CD14-positive monocyte (primary cell): ENCODE results near the gene HYOU1. TPM values are rescaled to one million over a fixed set of nuclear protein-coding genes. Genes with fewer than 3 reads are reported as not detected.

Experiments used
- DNase-seq, 3 donors: peaks; one replicate each; pipeline ENCODE4 v3.0.0-alpha.2; 2011 to 2022
- H2AFZ ChIP-seq: 2 replicates; pipeline ENCODE4 v1.6.0; 2012; ENCODE audit warnings: mild to moderate bottlenecking, low read depth, low read length, inconsistent platforms; ENCODE audit not compliant: insufficient read depth, poor library complexity, severe bottlenecking
- H3K27ac ChIP-seq, 2 donors: 1 replicate in 1 of 2; 2 replicates in 1 of 2; pipeline ENCODE4 v1.5.1; 2012 to 2013; ENCODE audit warnings: low read length in 2 of 2, control low read depth in 1 of 2, inconsistent platforms in 1 of 2, low read depth in 1 of 2, mild to moderate bottlenecking in 1 of 2
- H3K27me3 ChIP-seq, 2 donors: one replicate each; pipeline versions ENCODE4 v1.6.0 to v1.6.1; 2011 to 2013; ENCODE audit warnings: low read length in 2 of 2; ENCODE audit not compliant: control insufficient read depth in 2 of 2, insufficient read depth in 2 of 2
- H3K36me3 ChIP-seq, 2 donors: replicated peaks in 1 of 2; 1 replicate in 1 of 2; 2 replicates in 1 of 2; pipeline versions ENCODE4 v1.5.1 to v1.6.1; 2012 to 2013; ENCODE audit warnings: low read length in 2 of 2, control low read depth in 1 of 2, inconsistent platforms in 1 of 2, mild to moderate bottlenecking in 1 of 2; ENCODE audit not compliant: insufficient read depth in 2 of 2, control insufficient read depth in 1 of 2
- H3K4me1 ChIP-seq, 2 donors: 1 replicate in 1 of 2; 2 replicates in 1 of 2; pipeline versions ENCODE4 v1.5.1 to v1.6.1; 2012 to 2013; ENCODE audit warnings: low read length in 2 of 2, control low read depth in 1 of 2, inconsistent platforms in 1 of 2, mild to moderate bottlenecking in 1 of 2, moderate library complexity in 1 of 2; ENCODE audit not compliant: insufficient read depth in 2 of 2, control insufficient read depth in 1 of 2
- H3K4me2 ChIP-seq: replicated peaks from 2 replicates; pipeline ENCODE3; 2012; ENCODE audit warnings: low read length, moderate library complexity, mild to moderate bottlenecking; ENCODE audit not compliant: poor library complexity, severe bottlenecking; ENCODE audit errors: extremely low read depth
- H3K4me3 ChIP-seq, 3 experiments: fragments of 200-600 bp in 1 of 3; sonication (generic) in 1 of 3; replicated peaks in 1 of 3; 1 replicate in 2 of 3; 2 replicates in 1 of 3; pipeline ENCODE4 v1.5.1; 2011 to 2013; ENCODE audit warnings: low read length in 3 of 3, mild to moderate bottlenecking in 3 of 3, control low read depth in 2 of 3, low read depth in 2 of 3, inconsistent platforms in 1 of 3, moderate library complexity in 1 of 3
- H3K79me2 ChIP-seq: 2 replicates; pipeline ENCODE4 v1.6.0; 2012; ENCODE audit warnings: mild to moderate bottlenecking, control low read depth, inconsistent platforms, low read length, moderate library complexity; ENCODE audit not compliant: insufficient read depth
- H3K9ac ChIP-seq: 2 replicates; pipeline ENCODE4 v1.6.0; 2017; ENCODE audit warnings: low read length, mild to moderate bottlenecking; ENCODE audit not compliant: insufficient read depth, poor library complexity, severe bottlenecking
- H3K9me3 ChIP-seq, 2 donors: replicated peaks in 1 of 2; 1 replicate in 1 of 2; 2 replicates in 1 of 2; pipeline versions ENCODE4 v1.5.1 to v1.6.1; 2012 to 2013; ENCODE audit warnings: low read length in 2 of 2, control low read depth in 1 of 2; ENCODE audit not compliant: control insufficient read depth in 1 of 2, insufficient read depth in 1 of 2
- H4K20me1 ChIP-seq: 2 replicates; pipeline ENCODE4 v1.6.0; 2012; ENCODE audit warnings: mild to moderate bottlenecking, low read length, control low read depth, moderate library complexity; ENCODE audit not compliant: insufficient read depth
- H3K27ac Mint-ChIP-seq, 7 donors: one replicate each; pipeline ENCODE4 v1.8.0; 2020; ENCODE audit warnings: mild to moderate bottlenecking in 7 of 7, mixed read lengths in 7 of 7, moderate library complexity in 6 of 7, inconsistent platforms in 2 of 7
- H3K27me3 Mint-ChIP-seq, 3 donors: one replicate each; pipeline ENCODE4 v1.8.0; 2021 to 2022; ENCODE audit warnings: low read depth in 3 of 3, mild to moderate bottlenecking in 3 of 3, mixed read lengths in 3 of 3, moderate library complexity in 3 of 3, inconsistent platforms in 1 of 3
- H3K36me3 Mint-ChIP-seq, 2 donors: one replicate each; pipeline ENCODE4 v1.8.0; 2020; ENCODE audit warnings: mixed read lengths in 2 of 2, inconsistent platforms in 1 of 2, mild to moderate bottlenecking in 1 of 2
- H3K4me1 Mint-ChIP-seq: one replicate; pipeline ENCODE4 v1.8.0; 2020; ENCODE audit warnings: mild to moderate bottlenecking, mixed read lengths
- H3K4me3 Mint-ChIP-seq, 2 donors: one replicate each; pipeline ENCODE4 v1.8.0; 2020; ENCODE audit warnings: mild to moderate bottlenecking in 2 of 2, mixed read lengths in 2 of 2, moderate library complexity in 1 of 2
- H3K9me3 Mint-ChIP-seq, 7 donors: one replicate each; pipeline ENCODE4 v1.8.0; 2020 to 2022; ENCODE audit warnings: mixed read lengths in 7 of 7, mild to moderate bottlenecking in 6 of 7, moderate library complexity in 6 of 7, inconsistent platforms in 2 of 7
- CTCF ChIP-seq: fragments of 200-600 bp; IDR thresholded peaks from one replicate; pipeline ENCODE4 v1.8.0; 2022; ENCODE audit warnings: antibody characterized with exemption, mild to moderate bottlenecking
- WGBS: methylation state at CpG from one replicate; pipeline ENCODE4 v1.1.5; 2013; ENCODE audit warnings: missing lambda C conversion rate; ENCODE audit not compliant: insufficient coverage; 5-methylcytosine and 5-hydroxymethylcytosine counted together
- intact Hi-C, 2 donors: fragments of 100-400 bp; cut with micrococcal nuclease; formaldehyde crosslinking; loops; one replicate each; pipeline versions ENCODE4 v1.15.0 to v1.15.1; 2023
- polyA plus RNA-seq, 3 donors: library from polyadenylated mRNA; depleted of rRNA in 1 of 3; unstranded in 2 of 3; stranded (reverse) in 1 of 3; fragments of 300-500 nt in 2 of 3; fragments of >200 nt in 1 of 3; fragmentation: Illumina TruSeq in 2 of 3; gene quantifications; 1 replicate in 2 of 3; 2 replicates in 1 of 3; pipeline ENCODE4 v1.2.3, GENCODE V29; 2012 to 2021

The HYOU1 gene
- polyA plus RNA-seq, 3 donors: 8.4 to 34.9 (median 8.6) TPM

- H3K27me3 ChIP-seq: no peaks in the 10 kb centered on the region
- no peak overlapping the region for H2AFZ ChIP-seq
- Mint-ChIP-seq H3K9me3 (no peaks in the 10 kb centered on the region), H3K4me3 (no peak overlapping the region), H3K27ac (peak overlapping the region in 4 of 7 donors; percentile 36 to 79 (median 61)), H3K4me1 (peaks cover 24% of the 10 kb centered on the region), H3K27me3 (no peaks in the 10 kb centered on the region), H3K36me3 (peaks cover 38 to 67% of the 10 kb centered on the region in 2 donors)
- H3K9ac ChIP-seq: no peak overlapping the region
- H3K27ac ChIP-seq: peak overlapping the region in 1 of 2 donors; percentile 96
- H3K9me3 ChIP-seq: no peaks in the 10 kb centered on the region
- H3K4me3 ChIP-seq: peak overlapping the region in 1 of 3 experiments; percentile 88
- intact Hi-C loops: loop anchor here (1.0 to 5.0 kb wide), 5 partner anchors 18 to 89 kb away; partner anchors contain the start of genes CENATAC (in 2 of the 2), BCL9L (in 1 of the 2), DPAGT1 (in 1 of the 2) and VPS11 (in 1 of the 2)
- DNase-seq: no peak
- H3K4me2 ChIP-seq: peak overlapping the region; percentile 96
- H4K20me1 ChIP-seq: peaks cover 3% of the 10 kb centered on the region
- peaks cover 26 to 34% of the 10 kb centered on the region in 2 donors for H3K4me1 ChIP-seq
- peaks cover 57% of the 10 kb centered on the region for H3K79me2 ChIP-seq
- 85% methylated on average over 11 of the region's 14 CpGs for WGBS
- TF ChIP-seq CTCF: no peak
- H3K36me3 ChIP-seq: peaks cover 49 to 61% of the 10 kb centered on the region in 2 donors
Measured at GRCh38 chr11:119016216-119017009, 40.6 kb downstream of the HYOU1 start.

GRCh38 chr11:119015054-119015611 is 41.9 kb downstream of the HYOU1 start:
- no peak for TF ChIP-seq CTCF
- H3K9me3 ChIP-seq: no peaks in the 10 kb centered on the region
- H3K4me1 Mint-ChIP-seq: peaks cover 23% of the 10 kb centered on the region
- peaks cover 3% of the 10 kb centered on the region for H4K20me1 ChIP-seq
- H3K27me3 Mint-ChIP-seq: no peaks in the 10 kb centered on the region
- H3K27me3 ChIP-seq: no peaks in the 10 kb centered on the region
- H3K27ac ChIP-seq: no peak overlapping the region
- peaks cover 55 to 64% of the 10 kb centered on the region in 2 donors for H3K36me3 ChIP-seq
- no peak overlapping the region for H3K4me3 Mint-ChIP-seq
- DNase-seq: no peak
- no peak overlapping the region for H3K4me3 ChIP-seq
- intact Hi-C loops: loop anchor here in 1 of 2 donors (5.0 kb wide), 3 partner anchors 52 to 88 kb away; partner anchors contain the start of genes BCL9L, DPAGT1 and VPS11
- 77% methylated on average over 7 of the region's 8 CpGs for whole genome bisulfite sequencing
- H3K4me1 ChIP-seq: peaks cover 25 to 29% of the 10 kb centered on the region in 2 donors
- H3K36me3 Mint-ChIP-seq: peaks cover 46 to 66% of the 10 kb centered on the region in 2 donors
- no peak overlapping the region for H3K4me2 ChIP-seq
- H2AFZ ChIP-seq: no peak overlapping the region
- no peaks in the 10 kb centered on the region for H3K9me3 Mint-ChIP-seq
- peaks cover 44% of the 10 kb centered on the region for H3K79me2 ChIP-seq
- H3K27ac Mint-ChIP-seq: peak overlapping the region in 5 of 7 donors; percentile 24 to 82 (median 41)
- no peak overlapping the region for H3K9ac ChIP-seq
